A204.1 (cell line): ENCODE measurements around the gene UTS2R.

Experiments used
- FAIRE-seq: peaks from 2 replicates; lab custom pipeline; 2012; peaks lifted over from hg19 to GRCh38; lab: Jason Lieb, UNC

UTS2R gene

GRCh38 chr17:82371333-82372248 lies at the start of gene UTS2R:
Gene UTS2R, plus strand, starts transcription at chr17:82371765. Its CDS starts 2,560 bp downstream, at chr17:82374325.
- no peak for FAIRE-seq

GRCh38 chr17:82321947-82322466 lies 49.6 kb upstream of the UTS2R start:
- FAIRE-seq, result no peak

GRCh38 chr17:82322526-82323453 lies 48.8 kb upstream of the UTS2R start:
- no peak for FAIRE-seq

- no peak for FAIRE-seq
Observed at GRCh38 chr17:82323514-82324234, 47.9 kb upstream of the UTS2R start.

- FAIRE-seq, result no peak
Observed at GRCh38 chr17:82324566-82325285, 46.8 kb upstream of the UTS2R start.

- FAIRE-seq, result no peak
Observed at GRCh38 chr17:82325286-82326180, 46.0 kb upstream of the UTS2R start.

- no peak for FAIRE-seq
Observed at GRCh38 chr17:82327289-82327688, 44.3 kb upstream of the UTS2R start.

- no peak for FAIRE-seq
Observed at GRCh38 chr17:82327757-82328140, 43.8 kb upstream of the UTS2R start.

- FAIRE-seq, result no peak
Observed at GRCh38 chr17:82328141-82328993, 43.2 kb upstream of the UTS2R start.

- FAIRE-seq, result no peak
Observed at GRCh38 chr17:82328994-82329507, 42.5 kb upstream of the UTS2R start.

GRCh38 chr17:82329683-82330321 lies 41.8 kb upstream of the UTS2R start:
- no peak for FAIRE-seq

- no peak for FAIRE-seq
Observed at GRCh38 chr17:82330322-82331239, 41.0 kb upstream of the UTS2R start.

- FAIRE-seq, result no peak
Observed at GRCh38 chr17:82331345-82331939, 40.1 kb upstream of the UTS2R start.

GRCh38 chr17:82332669-82333278 lies 38.8 kb upstream of the UTS2R start:
- no peak for FAIRE-seq

- no peak for FAIRE-seq
Observed at GRCh38 chr17:82333279-82334171, 38.0 kb upstream of the UTS2R start, which contains the start of gene SECTM1. Gene SECTM1, minus strand, starts transcription at chr17:82333766. Its CDS starts 6,526 bp downstream, at chr17:82327240.
